IMR-90 (cell line): Measurements from ENCODE around the gene DOCK7. TPM values are rescaled to one million over a fixed set of nuclear protein-coding genes. Genes with fewer than 3 reads are reported as not detected.

Experiments used
- ATAC-seq: fragments of 200-7000 bp; cut with Tn5 transposase; 2 replicates; pipeline ENCODE4 v1.9.1; 2020; ENCODE audit warnings: low read depth, mild to moderate bottlenecking, moderate library complexity
- BruUV-seq: library from RNA; stranded (reverse); fragments of 400-500 nt; replicated peaks from 2 replicates; lab custom pipeline; 2021; lab: Mats Ljungman, UMichigan
- CTCF ChIA-PET: fragments of 300-600 bp; formaldehyde crosslinking; extraction: SDS; loops from one replicate; lab custom pipeline; 2021; ENCODE audit warnings: antibody characterized with exemption; lab: Yijun Ruan, JAX
- POLR2A ChIA-PET: fragments of 300-600 bp; sonication (Branson Sonifier 250); formaldehyde crosslinking; loops from one replicate; lab custom pipeline; 2022; ENCODE audit warnings: antibody characterized with exemption; ENCODE audit not compliant: unreplicated experiment; lab: Charles Lee
- DNase-seq: peaks from one replicate; pipeline ENCODE4 v3.0.0; 2013
- H2AFZ ChIP-seq: replicated peaks from 2 replicates; pipeline ENCODE3; 2013; ENCODE audit warnings: low read length, mild to moderate bottlenecking; ENCODE audit not compliant: poor library complexity
- H2AK5ac ChIP-seq: 2 replicates; pipeline ENCODE4 v1.6.1; 2013; ENCODE audit warnings: low read depth, low read length, inconsistent platforms
- H2AK9ac ChIP-seq: replicated peaks from 2 replicates; pipeline ENCODE3; 2013; ENCODE audit warnings: mild to moderate bottlenecking, low read depth, low read length, moderate library complexity; ENCODE audit not compliant: poor library complexity
- H2BK120ac ChIP-seq: 2 replicates; pipeline ENCODE4 v1.6.1; 2013; ENCODE audit warnings: low read depth, low read length, inconsistent platforms
- H2BK15ac ChIP-seq: 3 replicates; pipeline ENCODE4 v1.6.1; 2013; ENCODE audit warnings: low read depth, low read length, inconsistent platforms
- H2BK20ac ChIP-seq: 2 replicates; pipeline ENCODE4 v1.6.1; 2013; ENCODE audit warnings: low read depth, mild to moderate bottlenecking, inconsistent platforms, low read length, moderate library complexity
- H2BK5ac ChIP-seq: 2 replicates; pipeline ENCODE4 v1.6.1; 2013; ENCODE audit warnings: mild to moderate bottlenecking, low read depth, low read length, inconsistent platforms; ENCODE audit not compliant: poor library complexity, severe bottlenecking
- H3K14ac ChIP-seq: replicated peaks from 2 replicates; pipeline ENCODE4 v1.6.1; 2013; ENCODE audit warnings: low read depth, low read length, inconsistent platforms
- H3K18ac ChIP-seq: 2 replicates; pipeline ENCODE4 v1.6.1; 2013; ENCODE audit warnings: low read depth, low read length, control low read depth
- H3K23ac ChIP-seq: 2 replicates; pipeline ENCODE4 v1.6.1; 2013; ENCODE audit warnings: low read depth, low read length, inconsistent platforms
- H3K27ac ChIP-seq: 2 replicates; pipeline ENCODE4 v1.5.1; 2013; ENCODE audit warnings: mild to moderate bottlenecking, control low read depth, low read length; ENCODE audit not compliant: insufficient read depth
- H3K27me3 ChIP-seq: 2 replicates; pipeline ENCODE4 v1.6.1; 2013; ENCODE audit warnings: low read length; ENCODE audit not compliant: control insufficient read depth, insufficient read depth
- H3K36me3 ChIP-seq: 2 replicates; pipeline ENCODE4 v1.6.1; 2013; ENCODE audit warnings: low read length, mixed read lengths; ENCODE audit not compliant: control insufficient read depth, insufficient read depth
- H3K4ac ChIP-seq: 2 replicates; pipeline ENCODE4 v1.6.1; 2013; ENCODE audit warnings: low read depth, low read length, inconsistent platforms
- H3K4me1 ChIP-seq: 2 replicates; pipeline ENCODE4 v1.6.1; 2013; ENCODE audit warnings: low read length, mixed read lengths; ENCODE audit not compliant: control insufficient read depth, insufficient read depth
- H3K4me2 ChIP-seq: 2 replicates; pipeline ENCODE4 v1.6.1; 2013; ENCODE audit warnings: low read depth, mild to moderate bottlenecking, control low read depth, low read length, moderate library complexity
- H3K4me3 ChIP-seq: 2 replicates; pipeline ENCODE4 v1.5.1; 2013; ENCODE audit warnings: low read depth, mild to moderate bottlenecking, control low read depth, low read length, moderate library complexity; ENCODE audit not compliant: insufficient read depth
- H3K56ac ChIP-seq: 2 replicates; pipeline ENCODE4 v1.6.1; 2013; ENCODE audit warnings: low read length, inconsistent platforms; ENCODE audit not compliant: insufficient read depth; ENCODE audit errors: extremely low read depth
- H3K79me1 ChIP-seq, 2 experiments: 2 replicates each; pipeline ENCODE4 v1.6.1; 2013; ENCODE audit warnings: low read length in 2 of 2, inconsistent platforms in 1 of 2, low read depth in 1 of 2
- H3K9ac ChIP-seq: 2 replicates; pipeline ENCODE4 v1.6.1; 2013; ENCODE audit warnings: low read depth, low read length, control low read depth
- H3K9me1 ChIP-seq: 2 replicates; pipeline ENCODE4 v1.6.1; 2013; ENCODE audit warnings: low read length, inconsistent platforms; ENCODE audit not compliant: insufficient read depth
- H3K9me3 ChIP-seq: 2 replicates; pipeline ENCODE4 v1.6.1; 2013; ENCODE audit warnings: low read length; ENCODE audit not compliant: control insufficient read depth, insufficient read depth
- H4K20me1 ChIP-seq: 2 replicates; pipeline ENCODE4 v1.6.1; 2013; ENCODE audit warnings: low read length, inconsistent platforms; ENCODE audit not compliant: insufficient read depth
- H4K5ac ChIP-seq: 2 replicates; pipeline ENCODE4 v1.6.1; 2013; ENCODE audit warnings: mild to moderate bottlenecking, low read depth, low read length, control low read depth
- H4K8ac ChIP-seq, 2 experiments: 2 replicates each; pipeline ENCODE4 v1.6.1; 2013; ENCODE audit warnings: low read depth in 2 of 2, low read length in 2 of 2, control low read depth in 1 of 2, inconsistent platforms in 1 of 2
- H4K91ac ChIP-seq: 2 replicates; pipeline ENCODE4 v1.6.1; 2013; ENCODE audit warnings: low read depth, low read length, inconsistent platforms; ENCODE audit not compliant: insufficient read depth
- CTCF ChIP-seq: conservative IDR thresholded peaks from 2 replicates; pipeline ENCODE4 v1.5.1; 2012; ENCODE audit warnings: mild to moderate bottlenecking, low read depth, low read length, improper control_type of control experiment
- ELK1 ChIP-seq: fragments of 150-350 bp; IDR thresholded peaks from 2 replicates; pipeline ENCODE4 v1.6.1; 2016; ENCODE audit warnings: low read depth, mild to moderate bottlenecking, low read length, moderate library complexity, borderline replicate concordance
- FOS ChIP-seq: fragments of 150-350 bp; IDR thresholded peaks from 2 replicates; pipeline ENCODE4 v1.6.1; 2016; ENCODE audit warnings: low read depth, low read length
- WGBS, 2 experiments: methylation state at CpG; one replicate each; pipeline versions ENCODE4 v1.1.5 to v1.1.7; 2013; ENCODE audit warnings: missing lambda C conversion rate in 2 of 2; ENCODE audit not compliant: insufficient read length in 1 of 2; ENCODE audit errors: extremely low coverage in 2 of 2; 5-methylcytosine and 5-hydroxymethylcytosine counted together
- dilution Hi-C: fragments of 300-500 bp; cut with HindIII; formaldehyde crosslinking; loops from one replicate; pipeline ENCODE4 v1.14.3; 2018; ENCODE audit warnings: low sequenced_read_pairs; ENCODE audit not compliant: unreplicated experiment
- in situ Hi-C: fragments of 300-500 bp; cut with MboI; formaldehyde crosslinking; loops from 3 replicates; pipeline ENCODE4 v1.14.3; 2019; ENCODE audit warnings: low sequenced_read_pairs, inconsistent platforms, mixed read lengths
- intact Hi-C: fragments of 100-400 bp; cut with micrococcal nuclease; formaldehyde crosslinking; loops from 2 replicates; pipeline ENCODE4 v1.10.0; 2022
- polyA plus RNA-seq, 3 experiments: library from polyadenylated mRNA; depleted of rRNA; stranded (reverse); fragments of >200 nt; gene quantifications; 2 replicates each; pipeline ENCODE4 v1.2.3, GENCODE V29; 2012; ENCODE audit warnings: low replicate concordance in 1 of 3
- total RNA-seq: library from RNA; depleted of rRNA; stranded (reverse); fragments of >200 nt; gene quantifications from 2 replicates; pipeline ENCODE4 v1.2.3, GENCODE V29; 2012

Gene DOCK7
- total and polyA plus RNA-seq, 2 of the 4 experiments (the other 2 are of a cell fraction) = 38.0 to 97.7 TPM

GRCh38 chr1:62493656-62494055, 194.5 kb downstream of the DOCK7 start:
- Histone ChIP-seq H2BK20ac (no peak overlapping the region), H2BK5ac (no peak overlapping the region), H3K79me1 (peaks cover 0 to 3% of the 10 kb centered on the region in 2 experiments; a peak in 2 of 4 replicates), H2BK15ac (no peak overlapping the region), H3K14ac (no peak overlapping the region), H3K4me3 (no peak overlapping the region), H3K23ac (no peak overlapping the region), H3K9me3 (no peaks in the 10 kb centered on the region), H3K56ac (no peak overlapping the region), H2BK120ac (no peak overlapping the region), H4K20me1 (no peaks in the 10 kb centered on the region), H4K91ac (no peak overlapping the region), H3K9ac (no peak overlapping the region), H3K4me2 (no peak overlapping the region), H4K5ac (no peak overlapping the region), H3K9me1 (peaks cover 3% of the 10 kb centered on the region), H3K27ac (no peak overlapping the region), H2AFZ (no peak overlapping the region), H3K36me3 (peaks cover 16% of the 10 kb centered on the region), H3K4ac (no peak overlapping the region), H3K4me1 (peaks cover 2% of the 10 kb centered on the region; the same call in 1 of the 2 replicates), H2AK9ac (no peak overlapping the region), H4K8ac (no peak overlapping the region), H2AK5ac (no peak overlapping the region), H3K27me3 (no peaks in the 10 kb centered on the region), H3K18ac (no peak overlapping the region)
- ChIA-PET POLR2A (no interaction called here), CTCF (no interaction called here)
- DNase-seq (peak; percentile 45), ATAC-seq (peak; percentile 62; the same call in 1 of the 2 replicates)
- dilution Hi-C loops = no loop called here
- TF ChIP-seq ELK1 (no peak), CTCF (no peak), FOS (peak; percentile 39; the same call in 1 of the 2 replicates)
- WGBS, 2 experiments = no CpG with 5 or more reads among the region's 3 CpGs
- no TSS peak for BruUV-seq
- intact Hi-C loops = no loop called here
- in situ Hi-C loops = no loop called here
